IMR-90 (cell line): Measurements from ENCODE around the gene ABCC9. TPM values are rescaled to one million over a fixed set of nuclear protein-coding genes. Genes with fewer than 3 reads are reported as not detected.

Source experiments
- ATAC-seq: fragments of 200-7000 bp; cut with Tn5 transposase; 2 replicates; pipeline ENCODE4 v1.9.1; 2020; ENCODE audit warnings: low read depth, mild to moderate bottlenecking, moderate library complexity
- BruUV-seq: library from RNA; stranded (reverse); fragments of 400-500 nt; replicated peaks from 2 replicates; lab custom pipeline; 2021; lab: Mats Ljungman, UMichigan
- CTCF ChIA-PET: fragments of 300-600 bp; formaldehyde crosslinking; extraction: SDS; loops from one replicate; lab custom pipeline; 2021; ENCODE audit warnings: antibody characterized with exemption; lab: Yijun Ruan, JAX
- POLR2A ChIA-PET: fragments of 300-600 bp; sonication (Branson Sonifier 250); formaldehyde crosslinking; loops from one replicate; lab custom pipeline; 2022; ENCODE audit warnings: antibody characterized with exemption; ENCODE audit not compliant: unreplicated experiment; lab: Charles Lee
- DNase-seq: peaks from one replicate; pipeline ENCODE4 v3.0.0; 2013
- H2AFZ ChIP-seq: replicated peaks from 2 replicates; pipeline ENCODE3; 2013; ENCODE audit warnings: low read length, mild to moderate bottlenecking; ENCODE audit not compliant: poor library complexity
- H2AK5ac ChIP-seq: 2 replicates; pipeline ENCODE4 v1.6.1; 2013; ENCODE audit warnings: low read depth, low read length, inconsistent platforms
- H2AK9ac ChIP-seq: replicated peaks from 2 replicates; pipeline ENCODE3; 2013; ENCODE audit warnings: mild to moderate bottlenecking, low read depth, low read length, moderate library complexity; ENCODE audit not compliant: poor library complexity
- H2BK120ac ChIP-seq: 2 replicates; pipeline ENCODE4 v1.6.1; 2013; ENCODE audit warnings: low read depth, low read length, inconsistent platforms
- H2BK15ac ChIP-seq: 3 replicates; pipeline ENCODE4 v1.6.1; 2013; ENCODE audit warnings: low read depth, low read length, inconsistent platforms
- H2BK20ac ChIP-seq: 2 replicates; pipeline ENCODE4 v1.6.1; 2013; ENCODE audit warnings: low read depth, mild to moderate bottlenecking, inconsistent platforms, low read length, moderate library complexity
- H2BK5ac ChIP-seq: 2 replicates; pipeline ENCODE4 v1.6.1; 2013; ENCODE audit warnings: mild to moderate bottlenecking, low read depth, low read length, inconsistent platforms; ENCODE audit not compliant: poor library complexity, severe bottlenecking
- H3K14ac ChIP-seq: replicated peaks from 2 replicates; pipeline ENCODE4 v1.6.1; 2013; ENCODE audit warnings: low read depth, low read length, inconsistent platforms
- H3K18ac ChIP-seq: 2 replicates; pipeline ENCODE4 v1.6.1; 2013; ENCODE audit warnings: low read depth, low read length, control low read depth
- H3K23ac ChIP-seq: 2 replicates; pipeline ENCODE4 v1.6.1; 2013; ENCODE audit warnings: low read depth, low read length, inconsistent platforms
- H3K27ac ChIP-seq: 2 replicates; pipeline ENCODE4 v1.5.1; 2013; ENCODE audit warnings: mild to moderate bottlenecking, control low read depth, low read length; ENCODE audit not compliant: insufficient read depth
- H3K27me3 ChIP-seq: 2 replicates; pipeline ENCODE4 v1.6.1; 2013; ENCODE audit warnings: low read length; ENCODE audit not compliant: control insufficient read depth, insufficient read depth
- H3K36me3 ChIP-seq: 2 replicates; pipeline ENCODE4 v1.6.1; 2013; ENCODE audit warnings: low read length, mixed read lengths; ENCODE audit not compliant: control insufficient read depth, insufficient read depth
- H3K4ac ChIP-seq: 2 replicates; pipeline ENCODE4 v1.6.1; 2013; ENCODE audit warnings: low read depth, low read length, inconsistent platforms
- H3K4me1 ChIP-seq: 2 replicates; pipeline ENCODE4 v1.6.1; 2013; ENCODE audit warnings: low read length, mixed read lengths; ENCODE audit not compliant: control insufficient read depth, insufficient read depth
- H3K4me2 ChIP-seq: 2 replicates; pipeline ENCODE4 v1.6.1; 2013; ENCODE audit warnings: low read depth, mild to moderate bottlenecking, control low read depth, low read length, moderate library complexity
- H3K4me3 ChIP-seq: 2 replicates; pipeline ENCODE4 v1.5.1; 2013; ENCODE audit warnings: low read depth, mild to moderate bottlenecking, control low read depth, low read length, moderate library complexity; ENCODE audit not compliant: insufficient read depth
- H3K56ac ChIP-seq: 2 replicates; pipeline ENCODE4 v1.6.1; 2013; ENCODE audit warnings: low read length, inconsistent platforms; ENCODE audit not compliant: insufficient read depth; ENCODE audit errors: extremely low read depth
- H3K79me1 ChIP-seq, 2 experiments: 2 replicates each; pipeline ENCODE4 v1.6.1; 2013; ENCODE audit warnings: low read length in 2 of 2, inconsistent platforms in 1 of 2, low read depth in 1 of 2
- H3K9ac ChIP-seq: 2 replicates; pipeline ENCODE4 v1.6.1; 2013; ENCODE audit warnings: low read depth, low read length, control low read depth
- H3K9me1 ChIP-seq: 2 replicates; pipeline ENCODE4 v1.6.1; 2013; ENCODE audit warnings: low read length, inconsistent platforms; ENCODE audit not compliant: insufficient read depth
- H3K9me3 ChIP-seq: 2 replicates; pipeline ENCODE4 v1.6.1; 2013; ENCODE audit warnings: low read length; ENCODE audit not compliant: control insufficient read depth, insufficient read depth
- H4K20me1 ChIP-seq: 2 replicates; pipeline ENCODE4 v1.6.1; 2013; ENCODE audit warnings: low read length, inconsistent platforms; ENCODE audit not compliant: insufficient read depth
- H4K5ac ChIP-seq: 2 replicates; pipeline ENCODE4 v1.6.1; 2013; ENCODE audit warnings: mild to moderate bottlenecking, low read depth, low read length, control low read depth
- H4K8ac ChIP-seq, 2 experiments: 2 replicates each; pipeline ENCODE4 v1.6.1; 2013; ENCODE audit warnings: low read depth in 2 of 2, low read length in 2 of 2, control low read depth in 1 of 2, inconsistent platforms in 1 of 2
- H4K91ac ChIP-seq: 2 replicates; pipeline ENCODE4 v1.6.1; 2013; ENCODE audit warnings: low read depth, low read length, inconsistent platforms; ENCODE audit not compliant: insufficient read depth
- CEBPB ChIP-seq: IDR thresholded peaks from 2 replicates; pipeline ENCODE4 v1.6.1; 2012; ENCODE audit warnings: low read depth, low read length, improper control_type of control experiment
- MAZ ChIP-seq: IDR thresholded peaks from 2 replicates; pipeline ENCODE4 v1.6.1; 2012; ENCODE audit warnings: low read depth, mild to moderate bottlenecking, low read length, improper control_type of control experiment, moderate library complexity, borderline replicate concordance
- MXI1 ChIP-seq: IDR thresholded peaks from 2 replicates; pipeline ENCODE4 v1.6.1; 2012; ENCODE audit warnings: low read depth, mild to moderate bottlenecking, low read length, moderate library complexity, borderline replicate concordance
- NFE2L2 ChIP-seq: fragments of 150-350 bp; IDR thresholded peaks from 2 replicates; pipeline ENCODE4 v1.6.1; 2016; ENCODE audit warnings: low read depth, mild to moderate bottlenecking, low read length
- POLR2A ChIP-seq: IDR thresholded peaks from 2 replicates; pipeline ENCODE4 v1.6.1; 2012; ENCODE audit warnings: mild to moderate bottlenecking, low read depth, low read length
- RAD21 ChIP-seq: IDR thresholded peaks from 2 replicates; pipeline ENCODE4 v1.6.1; 2012; ENCODE audit warnings: low read length, improper control_type of control experiment
- RCOR1 ChIP-seq: IDR thresholded peaks from 2 replicates; pipeline ENCODE4 v1.6.1; 2012; ENCODE audit warnings: mild to moderate bottlenecking, low read length, improper control_type of control experiment; ENCODE audit not compliant: insufficient replicate concordance
- RFX5 ChIP-seq: IDR thresholded peaks from 2 replicates; pipeline ENCODE4 v1.8.0; 2012; ENCODE audit warnings: low read depth, mild to moderate bottlenecking, low read length, moderate library complexity
- WGBS, 2 experiments: methylation state at CpG; one replicate each; pipeline versions ENCODE4 v1.1.5 to v1.1.7; 2013; ENCODE audit warnings: missing lambda C conversion rate in 2 of 2; ENCODE audit not compliant: insufficient read length in 1 of 2; ENCODE audit errors: extremely low coverage in 2 of 2; 5-methylcytosine and 5-hydroxymethylcytosine counted together
- dilution Hi-C: fragments of 300-500 bp; cut with HindIII; formaldehyde crosslinking; loops from one replicate; pipeline ENCODE4 v1.14.3; 2018; ENCODE audit warnings: low sequenced_read_pairs; ENCODE audit not compliant: unreplicated experiment
- in situ Hi-C: fragments of 300-500 bp; cut with MboI; formaldehyde crosslinking; loops from 3 replicates; pipeline ENCODE4 v1.14.3; 2019; ENCODE audit warnings: low sequenced_read_pairs, inconsistent platforms, mixed read lengths
- intact Hi-C: fragments of 100-400 bp; cut with micrococcal nuclease; formaldehyde crosslinking; loops from 2 replicates; pipeline ENCODE4 v1.10.0; 2022
- polyA plus RNA-seq, 3 experiments: library from polyadenylated mRNA; depleted of rRNA; stranded (reverse); fragments of >200 nt; gene quantifications; 2 replicates each; pipeline ENCODE4 v1.2.3, GENCODE V29; 2012; ENCODE audit warnings: low replicate concordance in 1 of 3
- total RNA-seq: library from RNA; depleted of rRNA; stranded (reverse); fragments of >200 nt; gene quantifications from 2 replicates; pipeline ENCODE4 v1.2.3, GENCODE V29; 2012
- TF ChIP-seq, protein P1 (sequence below): fragments of 150-350 bp; IDR thresholded peaks from 2 replicates; pipeline ENCODE4 v1.6.1; 2016; ENCODE audit warnings: low read depth, mild to moderate bottlenecking, low read length, moderate library complexity, borderline replicate concordance
- TF ChIP-seq, protein P2 (sequence below): conservative IDR thresholded peaks from 2 replicates; pipeline ENCODE4 v1.5.1; 2012; ENCODE audit warnings: mild to moderate bottlenecking, low read depth, low read length, improper control_type of control experiment

Gene ABCC9
- total and polyA plus RNA-seq, 2 of the 4 experiments (the other 2 are of a cell fraction), result 1.2 to 6.6 TPM

DNA sequence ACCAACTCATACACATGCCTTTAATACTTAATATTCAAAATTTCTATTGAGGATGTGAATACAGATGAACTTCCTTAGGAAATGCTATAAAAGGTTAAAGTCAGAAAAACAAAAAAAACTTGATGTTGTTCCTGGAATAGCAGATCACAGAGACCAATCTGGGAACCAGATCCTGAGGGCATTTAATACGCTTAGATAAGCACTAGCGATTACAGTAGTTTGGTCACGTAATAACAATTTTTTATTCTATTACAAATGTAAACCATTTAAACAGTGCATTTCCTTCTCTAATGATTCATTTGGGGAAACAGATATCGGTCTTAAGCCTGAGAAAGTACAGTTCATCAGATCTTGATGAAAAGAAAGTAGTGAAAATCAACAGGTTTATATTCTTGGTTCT lies 30.8 kb upstream of the ABCC9 start:
- no peaks in the 10 kb centered on the region for H3K79me1 ChIP-seq
- no peak overlapping the region for H3K23ac ChIP-seq
- no peak overlapping the region for H4K5ac ChIP-seq
- dilution Hi-C loops (no loop called here), in situ Hi-C loops (no loop called here), intact Hi-C loops (no loop called here)
- H3K27ac ChIP-seq, result no peak overlapping the region
- ATAC-seq (peak; percentile 32; the same call in 1 of the 2 replicates), DNase-seq (peak; percentile 34)
- no peak overlapping the region for H2AK9ac ChIP-seq
- WGBS, 2 experiments, result no CpG with 5 or more reads among the region's 4 CpGs
- H3K36me3 ChIP-seq, result no peaks in the 10 kb centered on the region
- no peak overlapping the region for H2AK5ac ChIP-seq
- H3K27me3 ChIP-seq, result no peaks in the 10 kb centered on the region
- H3K9ac ChIP-seq, result no peak overlapping the region
- no peak overlapping the region for H2BK20ac ChIP-seq
- H2BK5ac ChIP-seq, result no peak overlapping the region
- H3K14ac ChIP-seq, result no peak overlapping the region
- H3K9me3 ChIP-seq, result no peaks in the 10 kb centered on the region
- H4K20me1 ChIP-seq, result no peaks in the 10 kb centered on the region
- no peak overlapping the region for H3K4ac ChIP-seq
- no peak overlapping the region for H3K4me3 ChIP-seq
- TF ChIP-seq CEBPB (no peak), RAD21 (no peak), POLR2A (no peak), RFX5 (no peak), MAZ (no peak), RCOR1 (no peak), MXI1 (no peak), NFE2L2 (no peak)
- TF ChIP-seq, protein P1, sequence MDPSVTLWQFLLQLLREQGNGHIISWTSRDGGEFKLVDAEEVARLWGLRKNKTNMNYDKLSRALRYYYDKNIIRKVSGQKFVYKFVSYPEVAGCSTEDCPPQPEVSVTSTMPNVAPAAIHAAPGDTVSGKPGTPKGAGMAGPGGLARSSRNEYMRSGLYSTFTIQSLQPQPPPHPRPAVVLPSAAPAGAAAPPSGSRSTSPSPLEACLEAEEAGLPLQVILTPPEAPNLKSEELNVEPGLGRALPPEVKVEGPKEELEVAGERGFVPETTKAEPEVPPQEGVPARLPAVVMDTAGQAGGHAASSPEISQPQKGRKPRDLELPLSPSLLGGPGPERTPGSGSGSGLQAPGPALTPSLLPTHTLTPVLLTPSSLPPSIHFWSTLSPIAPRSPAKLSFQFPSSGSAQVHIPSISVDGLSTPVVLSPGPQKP, result no peak
- TF ChIP-seq, protein P2, sequence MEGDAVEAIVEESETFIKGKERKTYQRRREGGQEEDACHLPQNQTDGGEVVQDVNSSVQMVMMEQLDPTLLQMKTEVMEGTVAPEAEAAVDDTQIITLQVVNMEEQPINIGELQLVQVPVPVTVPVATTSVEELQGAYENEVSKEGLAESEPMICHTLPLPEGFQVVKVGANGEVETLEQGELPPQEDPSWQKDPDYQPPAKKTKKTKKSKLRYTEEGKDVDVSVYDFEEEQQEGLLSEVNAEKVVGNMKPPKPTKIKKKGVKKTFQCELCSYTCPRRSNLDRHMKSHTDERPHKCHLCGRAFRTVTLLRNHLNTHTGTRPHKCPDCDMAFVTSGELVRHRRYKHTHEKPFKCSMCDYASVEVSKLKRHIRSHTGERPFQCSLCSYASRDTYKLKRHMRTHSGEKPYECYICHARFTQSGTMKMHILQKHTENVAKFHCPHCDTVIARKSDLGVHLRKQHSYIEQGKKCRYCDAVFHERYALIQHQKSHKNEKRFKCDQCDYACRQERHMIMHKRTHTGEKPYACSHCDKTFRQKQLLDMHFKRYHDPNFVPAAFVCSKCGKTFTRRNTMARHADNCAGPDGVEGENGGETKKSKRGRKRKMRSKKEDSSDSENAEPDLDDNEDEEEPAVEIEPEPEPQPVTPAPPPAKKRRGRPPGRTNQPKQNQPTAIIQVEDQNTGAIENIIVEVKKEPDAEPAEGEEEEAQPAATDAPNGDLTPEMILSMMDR, result no peak
- no peak overlapping the region for H4K91ac ChIP-seq
- no peak overlapping the region for H3K18ac ChIP-seq
- ChIA-PET POLR2A (no interaction called here), CTCF (no interaction called here)
- no peak overlapping the region for H2AFZ ChIP-seq
- no peak overlapping the region; the same call in 1 of the 2 replicates for H3K4me2 ChIP-seq
- H3K56ac ChIP-seq, result no peak overlapping the region
- no peak overlapping the region for H2BK15ac ChIP-seq
- no peaks in the 10 kb centered on the region for H3K4me1 ChIP-seq
- no peaks in the 10 kb centered on the region for H3K9me1 ChIP-seq
- no peak overlapping the region for H4K8ac ChIP-seq
- BruUV-seq, result no TSS peak
- H2BK120ac ChIP-seq, result no peak overlapping the region
